Uterus (tissue), 4 donors: Measurements from ENCODE around the gene RFX3. TPM values are rescaled to one million over a fixed set of nuclear protein-coding genes. Genes with fewer than 3 reads are reported as not detected.

Experiments
- DNase-seq, 2 donors: peaks; one replicate each; pipeline ENCODE4 v3.0.0-alpha.2; 2019 to 2020
- H3K27ac ChIP-seq, 2 donors: fragments of 200-600 bp; sonication (generic); 1 replicate in 1 of 2; 2 replicates in 1 of 2; pipeline ENCODE4 v1.5.1; 2016 to 2018
- H3K27me3 ChIP-seq, 2 donors: fragments of 200-600 bp; sonication (generic); one replicate each; pipeline ENCODE4 v1.5.1; 2018 to 2019; ENCODE audit warnings: control low read depth in 1 of 2
- H3K36me3 ChIP-seq, 2 donors: fragments of 200-600 bp; sonication (generic); one replicate each; pipeline ENCODE4 v1.5.1; 2019; ENCODE audit warnings: control low read depth in 1 of 2
- H3K4me1 ChIP-seq, 2 donors: fragments of 200-600 bp; sonication (generic); one replicate each; pipeline ENCODE4 v1.5.1; 2018 to 2019; ENCODE audit warnings: control low read depth in 1 of 2
- H3K4me3 ChIP-seq, 2 donors: fragments of 200-600 bp; sonication (generic); 1 replicate in 1 of 2; 2 replicates in 1 of 2; pipeline ENCODE4 v1.5.1; 2018 to 2019; ENCODE audit warnings: mild to moderate bottlenecking in 1 of 2
- H3K9me3 ChIP-seq, 2 donors: fragments of 200-600 bp; sonication (generic); one replicate each; pipeline ENCODE4 v1.5.1; 2019; ENCODE audit warnings: control low read depth in 1 of 2
- POLR2A ChIP-seq, 2 donors: fragments of 450-650 bp; IDR thresholded peaks; one replicate each; pipeline ENCODE4 v1.6.1; 2016; ENCODE audit warnings: antibody characterized with exemption in 2 of 2, mild to moderate bottlenecking in 1 of 2, moderate library complexity in 1 of 2
- intact Hi-C: fragments of 100-400 bp; cut with DNase I; formaldehyde crosslinking; loops from one replicate; pipeline ENCODE4 v1.15.1; 2023; ENCODE audit warnings: low total_unique reads
- total RNA-seq, 4 donors: library from RNA; depleted of rRNA in 3 of 4; stranded (reverse); fragments of >200 nt in 3 of 4; gene quantifications; one replicate each; pipeline versions ENCODE4 v1.1.0 to v1.2.4, GENCODE V29; 2014 to 2023
- TF ChIP-seq, protein P1 (sequence below), 4 experiments: fragments of 200-600 bp in 2 of 4; fragments of 450-650 bp in 2 of 4; sonication (generic) in 2 of 4; IDR thresholded peaks; one replicate each; pipeline ENCODE4 v1.5.1; 2016 to 2019; ENCODE audit warnings: antibody characterized with exemption in 4 of 4, mild to moderate bottlenecking in 2 of 4, moderate library complexity in 1 of 4
- donor health status: DM: yes; HTN: yes; CAD: no.

Gene RFX3
- total RNA-seq, 4 donors from 2014 or later, result 8.5 to 43.3 (median 21.9) TPM

DNA sequence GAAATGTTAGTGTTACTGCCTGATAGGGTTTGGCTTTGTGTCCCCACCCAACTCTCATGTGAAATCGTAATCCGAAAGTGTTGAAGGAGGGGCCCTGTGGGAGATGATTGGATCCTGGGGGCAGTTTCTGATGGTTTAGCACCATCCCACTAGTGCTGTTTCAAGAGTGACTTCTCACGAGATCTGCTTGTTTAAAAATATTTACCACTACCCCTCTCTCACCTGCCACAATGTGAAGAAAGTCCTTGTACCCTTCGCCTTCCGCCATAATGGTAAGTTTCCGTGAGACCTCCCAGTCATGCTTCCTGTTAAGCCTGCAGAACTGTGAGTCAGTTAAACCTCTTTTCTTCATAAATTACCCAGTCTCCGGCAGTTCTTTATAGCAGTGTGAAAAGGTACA lies 2.6 kb upstream of the RFX3 start:
- DNase-seq, result no peak
- intact Hi-C loops, result no loop called here
- no peaks in the 10 kb centered on the region for H3K36me3 ChIP-seq
- TF ChIP-seq, protein P1, sequence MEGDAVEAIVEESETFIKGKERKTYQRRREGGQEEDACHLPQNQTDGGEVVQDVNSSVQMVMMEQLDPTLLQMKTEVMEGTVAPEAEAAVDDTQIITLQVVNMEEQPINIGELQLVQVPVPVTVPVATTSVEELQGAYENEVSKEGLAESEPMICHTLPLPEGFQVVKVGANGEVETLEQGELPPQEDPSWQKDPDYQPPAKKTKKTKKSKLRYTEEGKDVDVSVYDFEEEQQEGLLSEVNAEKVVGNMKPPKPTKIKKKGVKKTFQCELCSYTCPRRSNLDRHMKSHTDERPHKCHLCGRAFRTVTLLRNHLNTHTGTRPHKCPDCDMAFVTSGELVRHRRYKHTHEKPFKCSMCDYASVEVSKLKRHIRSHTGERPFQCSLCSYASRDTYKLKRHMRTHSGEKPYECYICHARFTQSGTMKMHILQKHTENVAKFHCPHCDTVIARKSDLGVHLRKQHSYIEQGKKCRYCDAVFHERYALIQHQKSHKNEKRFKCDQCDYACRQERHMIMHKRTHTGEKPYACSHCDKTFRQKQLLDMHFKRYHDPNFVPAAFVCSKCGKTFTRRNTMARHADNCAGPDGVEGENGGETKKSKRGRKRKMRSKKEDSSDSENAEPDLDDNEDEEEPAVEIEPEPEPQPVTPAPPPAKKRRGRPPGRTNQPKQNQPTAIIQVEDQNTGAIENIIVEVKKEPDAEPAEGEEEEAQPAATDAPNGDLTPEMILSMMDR (IDR thresholded peaks at IDR 0.05), result no peak
- no peak for TF ChIP-seq POLR2A (IDR thresholded peaks at IDR 0.05)
- H3K27me3 ChIP-seq, result no peaks in the 10 kb centered on the region
- no peaks in the 10 kb centered on the region for H3K4me1 ChIP-seq
- no peak overlapping the region for H3K4me3 ChIP-seq
- no peak overlapping the region for H3K27ac ChIP-seq
- no peaks in the 10 kb centered on the region for H3K9me3 ChIP-seq

DNA sequence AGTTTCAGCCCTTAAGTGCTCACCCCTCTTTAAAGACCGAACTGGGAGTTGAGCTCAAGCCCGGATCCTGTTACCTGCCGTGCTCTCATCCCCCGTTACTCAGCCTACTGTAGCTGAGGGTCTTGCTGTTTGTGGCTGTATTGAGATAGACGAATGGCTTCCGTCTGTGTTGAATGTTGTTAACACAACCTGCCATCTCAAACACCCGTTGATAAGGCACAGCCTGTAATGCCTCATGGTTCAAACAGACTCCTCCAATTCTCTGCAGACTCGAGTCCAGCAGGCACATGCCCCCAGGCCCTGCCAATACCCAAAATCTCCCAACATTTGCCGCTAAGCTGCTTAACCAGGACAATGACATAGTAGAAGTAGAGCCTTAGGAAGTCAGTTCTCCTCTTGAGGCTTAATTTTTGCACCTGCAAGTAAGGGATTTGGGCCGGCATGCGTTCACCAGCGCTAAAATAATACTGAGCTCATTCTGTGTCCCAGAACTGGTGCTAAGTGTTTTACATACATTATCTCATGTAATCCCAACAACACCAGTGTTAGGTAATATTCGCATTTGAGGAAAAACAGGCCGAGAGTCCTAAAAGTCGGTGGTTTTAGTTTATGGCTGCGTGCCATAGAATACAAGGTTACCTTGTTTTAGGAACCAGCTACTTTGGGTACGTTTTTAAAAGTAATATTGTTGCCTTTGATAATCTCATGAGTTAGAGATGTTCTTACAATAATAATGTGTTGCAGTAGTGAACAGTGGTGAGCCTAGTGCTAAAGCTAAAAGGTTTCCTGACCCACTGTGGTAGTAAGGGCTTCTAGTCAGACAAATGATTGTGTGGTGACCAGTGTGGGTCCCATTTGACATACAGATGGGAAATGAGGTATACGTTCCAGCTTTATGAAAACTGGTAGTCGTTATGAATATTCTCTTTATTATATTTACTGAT lies 1.5 kb upstream of the RFX3 start:
- Histone ChIP-seq H3K4me3 (peak overlapping the region; percentile 59 to 99), H3K36me3 (no peaks in the 10 kb centered on the region), H3K4me1 (no peaks in the 10 kb centered on the region), H3K9me3 (no peaks in the 10 kb centered on the region), H3K27ac (peak overlapping the region; percentile 99 to 100), H3K27me3 (no peaks in the 10 kb centered on the region)
- intact Hi-C loops, result no loop called here
- no peak for TF ChIP-seq POLR2A (IDR thresholded peaks at IDR 0.05)
- TF ChIP-seq, protein P1 (IDR thresholded peaks at IDR 0.05), result no peak
- DNase-seq, result peak in 1 of 2 donors; percentile 11

DNA sequence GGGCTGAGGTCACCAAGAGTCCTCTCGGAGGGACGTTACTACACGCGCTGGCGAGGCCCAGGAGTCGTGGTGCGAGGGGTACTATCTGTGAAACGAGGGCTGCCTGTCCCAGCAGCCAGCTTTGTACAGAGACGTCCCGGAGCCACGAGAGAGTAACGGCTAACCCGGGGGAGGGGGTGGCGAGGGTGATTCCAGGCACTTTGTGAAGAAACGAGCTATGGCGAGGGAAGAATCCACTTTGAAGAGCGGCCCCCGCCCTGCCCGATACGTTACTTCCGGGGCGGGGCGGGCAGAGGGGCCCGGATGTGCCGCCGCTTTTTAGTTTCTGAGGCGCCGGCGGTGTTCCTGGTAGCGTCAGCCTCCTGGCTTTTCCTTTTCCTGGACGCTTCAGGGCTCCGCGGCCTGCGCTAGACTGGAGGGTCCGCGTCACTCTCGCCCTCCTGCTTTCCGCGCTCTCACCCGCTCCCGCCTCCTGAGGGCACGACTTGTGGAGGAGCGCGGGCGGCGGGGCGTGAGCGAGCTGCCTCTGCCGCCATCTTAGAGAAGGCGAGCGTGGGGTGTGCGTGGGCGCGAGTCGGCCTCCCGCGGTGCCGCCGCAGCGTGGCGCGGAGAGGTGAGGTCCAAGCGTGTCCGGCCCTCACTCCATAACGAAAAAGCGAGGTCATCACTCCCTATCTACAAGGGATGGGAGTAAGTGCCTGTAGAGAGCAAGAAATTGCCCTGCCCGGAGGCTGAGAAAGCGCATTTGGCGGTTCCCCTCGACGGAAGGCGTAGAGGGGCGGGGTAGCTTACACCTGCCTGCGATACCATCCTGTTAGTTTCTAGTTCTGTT lies 580 bp upstream of the RFX3 start:
- intact Hi-C loops, result no loop called here

DNA sequence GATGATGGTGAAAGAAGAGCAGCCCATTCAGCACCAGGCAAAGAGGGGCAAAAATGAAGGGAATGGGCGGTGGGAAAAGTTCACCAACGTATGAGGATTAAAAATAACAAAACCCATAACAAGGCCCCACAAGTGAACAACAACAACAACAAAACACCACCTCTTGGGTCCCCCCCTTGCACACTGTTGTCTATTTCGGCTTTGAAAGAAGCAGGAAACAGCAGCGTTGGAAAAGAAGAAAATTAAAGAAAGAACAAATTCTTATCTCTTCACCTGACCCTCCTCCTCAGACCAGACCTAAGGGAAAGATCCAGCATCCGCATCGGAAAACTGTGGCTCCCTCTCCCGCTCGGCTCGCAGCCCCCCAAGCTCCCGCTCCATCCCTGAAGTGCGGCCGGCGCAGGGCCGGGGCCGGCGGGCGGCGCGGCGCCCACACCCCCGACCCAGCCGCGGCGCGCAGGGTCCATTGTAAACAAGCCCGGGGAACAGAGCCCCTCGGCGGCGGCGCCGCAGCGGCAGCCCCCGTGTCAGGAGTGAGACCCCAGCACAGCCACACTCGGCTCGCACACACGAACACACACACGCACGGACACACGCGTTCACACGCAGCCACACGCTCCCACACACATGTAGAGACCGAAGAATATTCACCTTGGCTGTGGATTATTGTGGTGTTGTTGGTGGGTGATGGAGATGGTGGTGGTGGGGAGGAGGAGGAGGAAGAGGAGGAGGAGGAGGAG lies 535 bp downstream of the RFX3 start:
- H3K27me3 ChIP-seq, result no peaks in the 10 kb centered on the region
- peak overlapping the region; percentile 59 to 99 for H3K4me3 ChIP-seq
- H3K4me1 ChIP-seq, result no peaks in the 10 kb centered on the region
- H3K36me3 ChIP-seq, result no peaks in the 10 kb centered on the region
- intact Hi-C loops, result no loop called here
- peak overlapping the region; percentile 99 to 100 for H3K27ac ChIP-seq
- H3K9me3 ChIP-seq, result no peaks in the 10 kb centered on the region
- no peak for DNase-seq
- TF ChIP-seq, protein P1 (IDR thresholded peaks at IDR 0.05), result no peak
- TF ChIP-seq POLR2A (IDR thresholded peaks at IDR 0.05), result no peak

More for the DNA sequence above, 580 bp upstream of the RFX3 start:
- Histone ChIP-seq H3K9me3 (no peaks in the 10 kb centered on the region), H3K4me3 (peak overlapping the region; percentile 59 to 99), H3K4me1 (no peaks in the 10 kb centered on the region), H3K27ac (peak overlapping the region; percentile 99 to 100), H3K27me3 (no peaks in the 10 kb centered on the region), H3K36me3 (no peaks in the 10 kb centered on the region)
- TF ChIP-seq, protein P1 (IDR thresholded peaks at IDR 0.05), result no peak
- peak; percentile 83 to 95 for TF ChIP-seq POLR2A (IDR thresholded peaks at IDR 0.05)
- peak; percentile 86 to 88 for DNase-seq
